ENCODE data around the gene KLHL12.
A peak's percentile ranks its signal among the peaks of the same experiment; 100 is the strongest.
"Not testable (repeated sequence)": the region's sequence is repeated elsewhere in the genome, so short reads cannot be mapped to it uniquely, and the experiment has no call there.

Gene KLHL12

GRCh38 chr1:202957733-202958543 is 30.9 kb upstream of the KLHL12 start, which contains the start of gene ADIPOR1:
Gene ADIPOR1 (minus strand): TSS chr1:202958312. CDS start chr1:202951070, 7,242 bp downstream.
- DNase-seq (peak; percentile 90 to 92), ATAC-seq (peak; percentile 99)
- no peaks in the 10 kb centered on the region for H3K27me3 Mint-ChIP-seq
- H3K4me3 Mint-ChIP-seq, result peak within 1 kb of the TSS; percentile 88
- H3K9me3 Mint-ChIP-seq, result no peaks in the 10 kb centered on the region
- H3K27ac Mint-ChIP-seq, result peak within 1 kb of the TSS; percentile 80 to 87
- H3K4me1 Mint-ChIP-seq, result peaks cover 40% of the 10 kb centered on the region

DNA sequence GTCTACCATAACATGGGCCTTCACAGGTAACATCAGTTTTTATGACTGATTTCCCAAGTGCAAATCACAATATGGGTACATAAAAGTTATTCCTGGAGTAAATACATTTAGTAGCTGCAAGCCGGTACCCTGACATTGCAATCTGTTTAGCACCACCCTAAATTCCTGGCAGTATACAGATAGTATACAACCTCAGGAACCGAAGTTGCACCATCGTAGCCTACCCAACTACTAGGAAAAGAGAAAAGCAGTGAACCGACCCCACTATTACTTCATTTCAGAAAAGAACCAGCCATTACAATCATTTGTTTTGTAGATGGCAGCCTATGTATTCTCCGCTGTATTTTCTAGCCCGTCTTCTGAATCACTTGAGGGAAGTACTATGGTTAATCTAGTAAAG is 29.9 kb upstream of the KLHL12 start:
- Mint-ChIP-seq H3K4me3 (peak overlapping the region; percentile 88), H3K27me3 (no peaks in the 10 kb centered on the region), H3K9me3 (no peaks in the 10 kb centered on the region), H3K27ac (peak overlapping the region in 1 of 2 donors; percentile 22), H3K4me1 (peaks cover 49% of the 10 kb centered on the region)
- DNase-seq (no peak), ATAC-seq (no peak)

DNA sequence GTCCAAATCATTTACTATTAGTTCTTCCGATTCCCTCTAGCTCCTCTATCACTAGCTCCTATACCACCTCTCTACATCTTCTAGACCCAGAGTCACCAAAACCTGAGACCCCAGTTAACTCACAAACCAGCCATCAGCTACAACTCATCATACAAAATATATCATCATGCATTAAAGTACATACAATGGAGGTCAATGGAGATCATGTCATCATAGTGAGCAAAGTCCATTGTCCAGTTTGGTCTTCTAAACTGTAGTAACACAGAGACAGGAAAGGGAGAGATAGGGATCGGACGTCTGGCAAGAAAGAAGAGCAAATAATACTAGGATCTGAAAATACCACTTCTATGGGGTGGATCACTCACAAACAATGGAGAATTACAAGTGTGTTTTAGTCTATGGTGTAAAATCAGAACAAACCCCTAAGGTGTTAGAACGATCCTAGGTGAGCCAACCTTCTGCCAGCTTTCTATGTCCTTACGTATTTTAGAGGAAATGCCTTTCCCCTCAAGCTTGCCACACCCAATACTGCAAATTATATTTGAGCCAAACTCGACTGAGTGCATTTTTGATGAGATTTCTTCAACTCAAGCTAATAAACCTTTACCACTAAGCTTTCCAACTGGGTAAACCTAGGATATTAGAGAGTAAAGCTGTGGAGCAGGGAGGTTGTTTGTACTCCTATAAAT is 27.2 kb upstream of the KLHL12 start:
- Mint-ChIP-seq H3K27ac (no peak overlapping the region), H3K27me3 (no peaks in the 10 kb centered on the region), H3K4me3 (peak overlapping the region in 1 of 2 donors; percentile 10), H3K4me1 (peaks cover 57% of the 10 kb centered on the region), H3K9me3 (no peaks in the 10 kb centered on the region)
- DNase-seq (no peak), ATAC-seq (no peak)

- DNase-seq (no peak), ATAC-seq (no peak)
- no peak overlapping the region for H3K4me3 Mint-ChIP-seq
- no peaks in the 10 kb centered on the region for H3K27me3 Mint-ChIP-seq
- peaks cover 51% of the 10 kb centered on the region for H3K4me1 Mint-ChIP-seq
- H3K9me3 Mint-ChIP-seq, result no peaks in the 10 kb centered on the region
- no peak overlapping the region for H3K27ac Mint-ChIP-seq
Measured at GRCh38 chr1:202953392-202953791, 26.4 kb upstream of the KLHL12 start.

GRCh38 chr1:202952818-202953217 is 25.8 kb upstream of the KLHL12 start:
- Mint-ChIP-seq H3K4me1 (peaks cover 49% of the 10 kb centered on the region), H3K9me3 (no peaks in the 10 kb centered on the region), H3K27ac (peak overlapping the region in 1 of 2 donors; percentile 78), H3K4me3 (peak overlapping the region in 1 of 2 donors; percentile 14), H3K27me3 (no peaks in the 10 kb centered on the region)
- DNase-seq (no peak), ATAC-seq (peak; percentile 83)

GRCh38 chr1:202952099-202952498 is 25.1 kb upstream of the KLHL12 start:
- DNase-seq, result no peak
- H3K27ac Mint-ChIP-seq, result peak overlapping the region in 1 of 2 donors; percentile 10
- ATAC-seq, result no peak
- H3K4me1 Mint-ChIP-seq, result peaks cover 49% of the 10 kb centered on the region
- no peak overlapping the region for H3K4me3 Mint-ChIP-seq
- no peaks in the 10 kb centered on the region for H3K9me3 Mint-ChIP-seq
- no peaks in the 10 kb centered on the region for H3K27me3 Mint-ChIP-seq

DNA sequence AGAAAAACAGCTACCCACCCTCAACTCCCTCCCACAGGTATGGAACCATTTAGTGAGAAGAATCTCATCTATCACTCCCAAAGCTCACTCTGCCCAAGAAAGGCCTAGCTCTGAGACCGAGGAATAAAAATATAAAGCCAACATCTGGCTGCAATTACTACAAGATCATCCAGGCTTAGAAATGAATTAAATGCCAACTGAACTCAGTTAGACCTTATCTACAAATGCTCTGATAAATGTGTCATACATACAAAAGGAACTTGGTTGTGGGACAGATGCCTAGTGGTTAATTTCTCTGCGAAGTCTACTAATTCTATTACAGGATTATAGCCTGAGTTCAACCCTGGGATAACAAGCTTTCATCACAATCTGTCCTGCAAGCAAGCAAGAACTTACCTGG is 24.4 kb upstream of the KLHL12 start:
- Mint-ChIP-seq H3K4me1 (peaks cover 42% of the 10 kb centered on the region), H3K4me3 (no peak overlapping the region), H3K27me3 (no peaks in the 10 kb centered on the region), H3K9me3 (no peaks in the 10 kb centered on the region), H3K27ac (no peak overlapping the region)
- ATAC-seq (no peak), DNase-seq (no peak)

DNA sequence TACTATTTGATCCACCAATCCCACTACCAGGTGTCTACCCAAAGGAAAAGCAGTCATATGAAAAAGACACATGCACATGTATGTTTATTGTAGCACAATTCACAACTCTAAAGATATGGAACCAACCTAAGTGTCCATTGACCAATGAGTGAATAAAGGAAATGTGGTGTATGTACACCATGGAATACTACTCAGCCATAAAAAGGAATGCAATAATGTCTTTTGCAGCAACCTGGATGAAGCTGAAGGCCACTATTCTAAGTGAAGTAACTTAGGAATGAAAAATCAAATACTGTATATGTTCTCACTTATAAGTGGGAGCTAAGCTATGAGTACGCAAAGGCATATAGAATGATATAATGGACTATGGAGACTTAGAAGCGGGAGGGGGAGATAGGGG is 18.4 kb upstream of the KLHL12 start:
- H3K4me1 Mint-ChIP-seq, result no peaks in the 10 kb centered on the region
- DNase-seq (no peak), ATAC-seq (no peak)
- H3K27me3 Mint-ChIP-seq, result no peaks in the 10 kb centered on the region
- no peak overlapping the region for H3K4me3 Mint-ChIP-seq
- no peaks in the 10 kb centered on the region for H3K9me3 Mint-ChIP-seq
- H3K27ac Mint-ChIP-seq, result no peak overlapping the region

DNA sequence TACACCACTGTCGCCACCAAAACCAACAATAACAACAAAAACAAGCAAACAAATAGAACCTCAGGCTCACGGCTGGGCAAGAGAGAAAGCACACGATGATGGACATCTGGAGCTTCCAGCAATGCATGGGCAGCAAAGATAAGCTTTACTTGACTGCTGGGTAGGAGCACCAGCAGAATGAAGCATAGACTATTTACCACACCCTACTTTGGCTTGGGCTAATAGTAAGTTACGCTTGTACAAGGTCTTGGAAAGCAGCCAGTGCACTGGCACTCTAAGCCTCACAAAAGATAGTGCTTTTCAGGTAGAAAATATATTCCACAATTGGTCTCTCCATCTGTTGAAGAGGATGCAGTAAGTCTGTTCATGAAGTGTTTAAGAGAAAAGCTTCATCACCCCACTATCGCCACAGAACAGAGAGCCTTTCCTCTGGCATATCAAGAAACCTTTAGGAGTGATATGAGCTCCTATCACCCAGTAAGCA is 17.4 kb upstream of the KLHL12 start:
- DNase-seq (no peak), ATAC-seq (no peak)
- no peaks in the 10 kb centered on the region for H3K9me3 Mint-ChIP-seq
- no peaks in the 10 kb centered on the region for H3K4me1 Mint-ChIP-seq
- H3K27me3 Mint-ChIP-seq, result no peaks in the 10 kb centered on the region
- H3K4me3 Mint-ChIP-seq, result no peak overlapping the region
- no peak overlapping the region for H3K27ac Mint-ChIP-seq

DNA sequence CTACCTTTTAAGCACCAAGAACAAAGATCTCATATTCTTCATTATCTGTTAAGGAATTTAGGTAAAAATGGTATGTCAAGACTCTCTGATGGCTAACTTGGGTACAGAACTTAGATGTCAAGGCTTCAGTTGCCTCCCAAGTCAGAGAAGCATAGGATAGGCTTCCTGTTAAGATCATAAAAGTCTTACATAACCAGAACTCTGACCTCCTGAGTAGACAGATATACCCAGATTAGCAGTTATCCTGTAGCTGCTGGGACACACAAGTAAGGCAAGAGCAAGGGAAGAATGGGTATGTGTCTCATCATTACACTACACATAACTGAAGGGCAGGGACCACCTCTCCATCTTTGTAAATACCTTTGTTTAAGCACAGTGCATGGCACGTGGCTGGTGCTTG is 15.4 kb upstream of the KLHL12 start:
- Mint-ChIP-seq H3K9me3 (no peaks in the 10 kb centered on the region), H3K27ac (peak overlapping the region in 1 of 2 donors; percentile 67), H3K27me3 (no peaks in the 10 kb centered on the region), H3K4me3 (no peak overlapping the region), H3K4me1 (no peaks in the 10 kb centered on the region)
- DNase-seq, result no peak
- no peak for ATAC-seq

GRCh38 chr1:202941372-202941771 is 14.3 kb upstream of the KLHL12 start:
- no peak for ATAC-seq

GRCh38 chr1:202940561-202940960 is 13.5 kb upstream of the KLHL12 start:
- no peaks in the 10 kb centered on the region for H3K4me1 Mint-ChIP-seq
- ATAC-seq, result no peak
- H3K9me3 Mint-ChIP-seq, result no peaks in the 10 kb centered on the region
- H3K4me3 Mint-ChIP-seq, result no peak overlapping the region
- H3K27me3 Mint-ChIP-seq, result no peaks in the 10 kb centered on the region
- DNase-seq, result no peak
- H3K27ac Mint-ChIP-seq, result no peak overlapping the region

More at GRCh38 chr1:202941372-202941771, 14.3 kb upstream of the KLHL12 start:
- Mint-ChIP-seq H3K9me3 (no peaks in the 10 kb centered on the region), H3K4me3 (no peak overlapping the region), H3K27ac (no peak overlapping the region), H3K27me3 (no peaks in the 10 kb centered on the region), H3K4me1 (no peaks in the 10 kb centered on the region)
- DNase-seq, result no peak

DNA sequence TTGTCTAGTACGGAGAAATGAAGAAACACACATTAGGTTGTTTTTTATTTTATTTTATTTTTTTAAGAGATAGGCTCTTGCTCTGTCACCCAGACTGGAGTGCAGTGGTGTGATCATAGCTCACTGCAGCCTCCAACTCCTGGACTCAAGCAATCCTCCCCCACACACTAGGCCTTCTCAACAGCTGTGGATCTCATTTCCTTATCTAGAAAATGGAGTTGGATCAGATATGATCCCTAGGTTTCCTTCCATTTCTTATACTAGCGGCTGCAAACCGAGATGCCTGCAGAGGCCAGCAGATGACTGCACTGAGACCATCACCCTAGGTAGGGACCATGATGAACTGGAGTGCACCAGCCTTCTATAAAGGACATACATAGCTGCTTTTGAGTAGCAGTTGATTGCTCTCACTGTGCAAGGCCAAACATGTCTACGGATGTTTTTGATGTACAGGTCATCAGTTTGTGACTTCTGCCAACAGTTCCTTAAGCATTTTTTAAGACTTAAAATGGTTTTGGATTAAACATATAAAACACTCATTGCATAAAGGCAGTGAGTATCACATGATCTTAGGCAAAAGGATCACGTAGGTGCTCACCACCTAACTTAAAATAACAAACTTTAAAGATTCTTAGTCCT is 11.4 kb upstream of the KLHL12 start:
- H3K4me1 Mint-ChIP-seq, result peaks cover 6% of the 10 kb centered on the region
- no peaks in the 10 kb centered on the region for H3K9me3 Mint-ChIP-seq
- H3K27ac Mint-ChIP-seq, result no peak overlapping the region
- no peak for DNase-seq
- H3K27me3 Mint-ChIP-seq, result peaks cover 13% of the 10 kb centered on the region
- no peak for ATAC-seq
- no peak overlapping the region for H3K4me3 Mint-ChIP-seq

DNA sequence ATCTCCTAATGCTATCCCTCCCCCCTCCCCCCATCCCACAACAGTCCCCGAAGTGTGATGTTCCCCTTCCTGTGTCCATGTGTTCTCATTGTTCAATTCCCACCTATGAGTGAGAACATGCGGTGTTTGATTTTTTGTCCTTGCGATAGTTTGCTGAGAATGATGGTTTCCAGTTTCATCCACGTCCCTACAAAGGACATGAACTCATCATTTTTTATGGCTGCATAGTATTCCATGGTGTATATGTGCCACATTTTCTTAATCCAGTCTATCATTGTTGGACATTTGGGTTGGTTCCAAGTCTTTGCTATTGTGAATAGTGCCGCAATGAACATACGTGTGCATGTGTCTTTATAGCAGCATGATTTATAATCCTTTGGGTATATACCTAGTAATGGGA is 9.4 kb upstream of the KLHL12 start:
- not testable (repeated sequence) for ATAC-seq, H3K4me1 Mint-ChIP-seq, H3K9me3 Mint-ChIP-seq, H3K27ac Mint-ChIP-seq, H3K4me3 Mint-ChIP-seq, DNase-seq
- peaks cover 16% of the 10 kb centered on the region for H3K27me3 Mint-ChIP-seq

- no peak overlapping the region for H3K4me3 Mint-ChIP-seq
- peaks cover 6% of the 10 kb centered on the region for H3K4me1 Mint-ChIP-seq
- ATAC-seq, result no peak
- H3K27ac Mint-ChIP-seq, result no peak overlapping the region
- no peaks in the 10 kb centered on the region for H3K9me3 Mint-ChIP-seq
- DNase-seq, result no peak
- peaks cover 20% of the 10 kb centered on the region for H3K27me3 Mint-ChIP-seq
Measured at GRCh38 chr1:202935844-202936243, 8.8 kb upstream of the KLHL12 start.

DNA sequence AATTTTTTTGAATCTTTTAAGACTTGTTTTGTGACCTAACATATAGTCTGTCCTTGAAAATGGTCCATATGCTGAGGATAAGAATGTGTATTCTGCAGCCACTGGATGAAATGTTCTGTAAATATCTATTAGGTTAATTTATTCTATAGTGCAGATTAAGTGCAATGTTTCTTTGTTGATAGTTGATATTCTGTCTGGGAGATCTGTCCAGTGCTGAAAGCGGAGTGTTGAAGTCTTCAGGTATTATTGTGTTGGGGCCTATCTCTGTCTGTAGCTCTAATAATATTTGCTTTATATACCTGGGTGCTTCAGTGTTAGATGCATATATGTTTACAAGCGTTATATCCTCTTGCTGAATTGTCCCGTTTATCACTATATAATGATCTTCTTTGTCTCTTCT is 7.7 kb upstream of the KLHL12 start:
- DNase-seq, result no peak
- Mint-ChIP-seq H3K27ac (no peak overlapping the region), H3K27me3 (peaks cover 24% of the 10 kb centered on the region), H3K9me3 (no peaks in the 10 kb centered on the region), H3K4me1 (peaks cover 6% of the 10 kb centered on the region), H3K4me3 (no peak overlapping the region)
- ATAC-seq, result no peak
